ENCODE results near the gene WASHC4.
"Not testable (repeated sequence)": the region's sequence is repeated elsewhere in the genome, so short reads cannot be mapped to it uniquely, and the experiment has no call there.

The WASHC4 gene

GRCh38 chr12:105091476-105092206 is 15.9 kb upstream of the WASHC4 start:
- DNase-seq: no peak

DNA sequence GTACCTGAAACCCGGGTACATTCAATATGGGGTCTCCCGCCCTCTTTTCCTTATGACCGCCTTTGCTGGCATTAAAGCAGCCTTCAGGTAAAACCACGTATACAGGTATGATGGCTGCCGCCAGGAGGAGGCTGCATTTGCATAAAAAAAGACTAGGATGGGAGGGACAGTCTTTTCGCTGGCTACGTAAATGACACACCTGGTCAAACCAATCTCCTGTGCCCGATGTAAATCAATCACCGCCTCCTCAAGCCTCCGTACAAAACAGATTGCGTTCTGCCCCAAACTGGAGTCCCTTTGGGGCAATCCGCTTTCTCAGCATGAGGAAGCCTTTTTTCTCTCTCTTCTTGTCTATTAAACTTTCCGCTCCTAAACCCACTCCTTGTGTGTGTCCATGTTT is 15.2 kb upstream of the WASHC4 start:
- no peak for DNase-seq

DNA sequence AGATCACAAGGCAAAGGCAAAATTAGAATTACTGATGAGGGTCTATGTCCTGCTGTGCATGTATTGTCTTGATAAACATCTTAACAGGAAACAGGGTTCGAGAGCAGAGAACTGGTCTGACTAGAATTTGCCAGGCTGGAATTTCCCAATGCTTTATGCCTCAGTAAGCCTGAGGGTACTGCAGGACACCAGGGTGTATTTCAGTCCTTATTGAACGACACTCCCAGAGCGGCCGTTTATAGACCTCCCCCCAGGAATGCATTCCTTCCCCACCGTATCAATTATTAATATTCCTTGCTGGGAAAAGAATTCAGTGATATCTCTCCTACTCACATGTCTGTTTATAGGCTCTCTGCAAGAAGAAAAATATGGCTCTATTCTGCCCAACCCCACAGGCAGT is 12.2 kb upstream of the WASHC4 start:
- DNase-seq: not testable (repeated sequence)

DNA sequence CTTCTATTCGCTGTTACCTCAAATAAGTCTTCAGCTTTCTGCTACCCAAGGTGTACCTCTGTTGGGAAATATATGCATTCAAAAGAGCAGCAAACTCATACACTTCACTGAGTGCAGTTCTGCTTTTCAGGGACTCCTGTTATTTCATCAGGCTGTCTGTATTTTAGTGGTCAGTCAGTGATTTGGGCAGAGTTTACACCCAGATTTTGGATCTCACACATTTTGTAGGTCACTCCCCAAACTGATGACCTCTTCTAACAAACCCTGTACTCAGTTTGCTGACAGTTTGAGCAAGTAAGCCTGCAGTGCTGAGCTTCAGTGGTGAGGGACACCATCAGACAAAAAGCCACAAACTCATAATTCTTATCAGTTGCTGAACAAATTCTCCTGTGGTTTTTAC is 8.2 kb upstream of the WASHC4 start:
- no peak for DNase-seq

- no peak for DNase-seq
Observed at GRCh38 chr12:105100207-105100985, 7.1 kb upstream of the WASHC4 start.

DNA sequence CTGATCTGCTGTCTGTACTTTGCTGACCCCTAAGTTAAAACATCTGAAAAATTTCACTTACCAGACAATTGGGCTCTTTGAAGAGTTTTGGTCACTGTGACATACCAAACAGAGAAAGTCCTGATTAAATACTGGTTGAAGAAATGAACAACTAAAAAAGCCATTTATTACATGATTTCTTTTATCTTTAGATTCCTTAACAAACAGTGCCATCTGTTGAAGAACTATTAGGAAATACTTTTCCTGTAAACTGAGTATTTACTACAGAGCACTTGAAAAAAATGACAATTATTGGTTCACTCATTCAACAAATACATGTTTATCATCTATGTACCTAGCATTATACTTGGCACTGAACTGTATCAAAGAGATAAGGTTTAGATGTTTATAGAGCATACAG is 6.5 kb upstream of the WASHC4 start:
- no peak for DNase-seq

DNA sequence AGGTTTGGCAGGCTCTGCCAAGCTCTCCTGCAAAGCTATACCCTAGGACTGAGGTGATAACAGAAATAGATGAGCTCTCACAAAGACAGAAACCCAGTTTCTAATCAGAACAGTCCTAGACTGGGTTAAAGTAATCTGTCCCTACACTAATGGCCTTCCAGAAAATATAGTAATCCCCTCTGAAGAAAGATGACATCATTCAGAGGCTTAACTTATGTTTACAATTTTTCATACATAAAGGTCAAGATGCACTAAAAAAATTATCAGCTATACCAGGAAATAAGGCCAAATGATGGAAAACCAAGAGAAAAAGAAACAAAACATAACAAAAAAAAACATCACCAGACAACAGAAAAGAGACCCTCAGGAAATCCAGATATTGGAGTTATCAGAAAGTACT is 4.9 kb upstream of the WASHC4 start:
- no peak for DNase-seq

GRCh38 chr12:105104762-105105161 is 2.8 kb upstream of the WASHC4 start:
- DNase-seq: no peak

GRCh38 chr12:105106621-105107020 is 910 bp upstream of the WASHC4 start:
- DNase-seq: no peak

DNA sequence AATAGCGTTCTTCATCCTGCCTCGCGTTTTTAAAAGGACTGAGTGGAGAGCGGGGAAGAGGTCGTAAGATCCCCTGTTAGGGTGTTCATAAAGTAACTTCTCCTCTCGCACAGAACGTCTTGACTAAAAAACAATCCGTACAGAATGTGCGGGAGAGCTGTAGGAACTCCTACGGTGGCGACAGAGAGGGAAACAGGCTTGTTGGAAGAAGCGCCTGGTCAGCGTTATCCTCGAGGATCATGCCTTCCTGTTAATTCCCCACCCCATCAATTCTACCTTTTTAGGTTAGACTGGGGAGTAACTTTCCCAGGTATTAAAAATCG is 399 bp upstream of the WASHC4 start:
- DNase-seq: no peak

GRCh38 chr12:105109465-105110212 is 2.1 kb downstream of the WASHC4 start:
- no peak for DNase-seq

- DNase-seq: no peak
Observed at GRCh38 chr12:105110851-105111250, 3.3 kb downstream of the WASHC4 start.

GRCh38 chr12:105113094-105113493 is 5.6 kb downstream of the WASHC4 start:
- no peak for DNase-seq

- no peak for DNase-seq
Observed at GRCh38 chr12:105116969-105117368, 9.4 kb downstream of the WASHC4 start.

- DNase-seq: no peak
Observed at GRCh38 chr12:105120551-105120950, 13.0 kb downstream of the WASHC4 start.

- DNase-seq: no peak
Observed at GRCh38 chr12:105138248-105138647, 30.7 kb downstream of the WASHC4 start.

DNA sequence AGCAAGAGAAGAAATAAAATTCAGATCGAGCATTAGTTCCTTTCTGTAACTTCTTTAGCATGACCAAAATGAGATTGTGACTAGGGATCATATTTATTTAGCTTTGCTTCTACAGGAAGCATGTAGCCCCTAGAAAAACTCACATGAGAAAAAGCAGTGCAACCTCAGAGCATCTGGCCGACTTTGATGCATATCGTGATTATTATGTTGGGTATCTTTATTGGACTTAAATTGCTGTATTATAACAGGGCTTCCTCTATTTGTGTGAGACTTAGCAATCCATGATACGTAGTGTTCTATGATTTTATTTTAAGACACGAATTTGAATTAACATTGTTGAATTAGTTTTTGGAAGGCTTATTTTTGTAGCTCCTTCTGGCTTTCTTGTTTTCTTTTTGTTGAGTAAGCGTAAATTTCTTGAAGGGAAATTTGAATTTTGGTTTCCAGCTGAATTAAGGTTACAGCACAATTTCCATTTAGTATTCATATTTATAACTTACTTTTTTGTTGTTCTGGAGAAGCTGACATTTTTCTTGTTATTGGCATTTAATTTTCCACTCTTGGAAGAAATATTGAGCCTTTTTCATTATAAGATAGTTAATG is 33.9 kb downstream of the WASHC4 start:
- no peak for DNase-seq

- no peak for DNase-seq
Observed at GRCh38 chr12:105142259-105142658, 34.7 kb downstream of the WASHC4 start.

GRCh38 chr12:105156260-105156659 is 48.7 kb downstream of the WASHC4 start:
- DNase-seq: no peak

DNA sequence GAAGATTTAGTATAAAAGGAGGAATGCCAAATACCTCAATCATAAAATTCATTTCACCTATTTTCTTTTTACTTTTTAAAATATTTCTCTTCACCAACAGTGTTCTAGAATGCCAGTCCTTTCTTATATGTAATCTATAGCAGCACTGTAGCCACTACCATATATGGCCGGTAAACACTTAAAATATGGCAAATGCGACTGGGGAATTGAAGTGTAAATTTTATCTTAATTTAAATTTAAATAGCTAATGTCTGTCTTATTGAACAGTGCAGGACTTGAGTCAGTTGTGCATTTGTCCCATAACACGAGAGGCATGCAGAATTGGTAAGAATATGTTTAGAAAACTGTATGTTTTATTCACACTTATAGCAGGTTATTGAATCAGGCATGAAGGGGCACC is 50.1 kb downstream of the WASHC4 start:
- DNase-seq: no peak

DNA sequence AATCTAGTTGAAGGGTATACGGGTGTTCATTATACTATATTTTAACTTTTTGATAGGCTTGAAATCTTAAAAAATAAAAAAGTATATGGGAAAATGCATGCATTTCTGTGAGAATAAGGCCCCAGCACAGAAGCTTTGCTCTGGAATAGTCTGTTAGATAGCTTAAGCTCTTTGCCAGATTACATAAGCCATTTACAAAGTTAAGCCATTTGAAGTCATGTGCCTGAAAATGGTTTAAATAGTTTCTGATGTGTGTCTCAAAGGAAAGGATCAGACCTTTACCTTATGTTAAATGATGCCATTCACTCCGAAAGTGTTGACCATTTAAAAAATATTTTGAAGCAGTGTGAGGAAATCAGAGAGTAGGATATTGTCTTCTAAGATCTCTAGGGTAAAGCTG is 51.3 kb downstream of the WASHC4 start:
- DNase-seq: no peak

GRCh38 chr12:105162174-105162573 is 54.6 kb downstream of the WASHC4 start:
- no peak for DNase-seq

DNA sequence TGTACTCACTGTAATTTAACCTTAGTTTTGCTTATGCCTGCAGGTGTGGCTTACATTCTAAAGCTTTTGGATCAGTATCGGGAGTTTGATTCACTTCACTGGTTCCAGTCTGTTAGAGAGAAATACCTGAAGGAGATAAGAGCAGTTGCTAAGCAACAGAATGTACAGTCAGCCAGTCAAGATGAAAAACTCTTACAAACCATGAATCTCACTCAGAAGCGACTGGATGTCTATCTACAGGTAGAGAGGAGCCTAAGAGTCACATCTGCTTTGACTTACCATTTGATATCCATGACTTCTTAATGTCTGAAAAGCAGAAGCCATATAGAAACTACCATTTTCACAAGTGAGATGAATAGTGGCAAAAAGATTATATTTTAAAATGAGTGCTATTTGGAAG is 56.5 kb downstream of the WASHC4 start:
- no peak for DNase-seq

DNA sequence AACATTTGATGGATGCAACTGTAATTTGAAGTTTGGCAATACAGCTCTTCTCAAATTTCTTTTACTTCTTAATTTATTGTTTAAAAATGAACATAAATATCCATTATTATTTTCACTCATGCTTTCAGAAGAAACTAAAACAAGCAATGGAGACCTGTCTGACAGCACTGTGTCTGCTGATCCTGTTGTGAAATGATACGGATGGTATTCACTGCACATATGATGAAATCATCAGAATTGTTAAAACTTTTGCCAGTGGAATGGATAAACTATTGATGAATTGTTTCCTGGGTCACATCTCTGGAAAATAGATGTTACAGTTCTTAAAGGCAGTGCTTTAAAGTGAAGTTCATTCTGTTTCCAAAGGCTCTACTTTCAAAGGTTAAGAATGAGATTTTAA is 59.2 kb downstream of the WASHC4 start:
- DNase-seq: no peak

Measured in activated CD8-positive, alpha-beta memory T cell treated with anti-CD3 and anti-CD28 coated beads, Interleukin-2, amount 50 U/mL, for 4 hours (primary cell).